Measurements from ENCODE around the gene KCNK6.

KCNK6 gene

GRCh38 chr19:38319421-38320258 is at the start of gene KCNK6:
Gene KCNK6, plus strand, starts transcription at chr19:38319845. Its CDS starts 106 bp downstream, at chr19:38319951.
- peak; percentile 41 for DNase-seq

DNA sequence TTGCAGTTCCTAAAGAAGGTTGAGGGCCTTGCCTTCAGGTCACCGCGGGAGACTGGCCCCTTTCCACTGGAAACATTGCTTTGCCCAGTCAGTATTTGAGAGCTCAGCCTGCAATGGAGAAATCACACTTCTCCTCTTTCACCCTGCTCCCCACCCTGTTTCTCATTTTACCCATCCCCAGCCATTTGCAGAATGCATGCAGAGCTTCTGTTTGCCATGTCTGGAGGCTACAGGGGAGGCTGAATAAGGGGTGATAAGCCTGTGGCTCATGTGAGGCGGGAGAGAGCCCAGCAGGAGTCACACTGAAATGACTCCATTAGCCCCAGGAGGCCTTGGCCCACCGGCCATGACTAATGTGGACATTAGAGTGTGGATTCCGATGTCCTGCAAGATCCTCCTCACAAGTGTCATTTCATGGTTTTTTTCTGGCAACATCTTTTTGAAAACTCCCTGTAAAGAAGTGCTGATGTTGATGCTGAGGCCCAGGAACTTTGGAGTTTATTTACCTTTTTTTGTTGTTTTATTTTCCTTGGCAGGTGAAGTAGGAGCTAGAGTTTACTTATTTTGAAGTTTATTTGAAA is 49.0 kb upstream of the KCNK6 start:
- no peak for DNase-seq

GRCh38 chr19:38273499-38273898 is 46.1 kb upstream of the KCNK6 start:
- DNase-seq: no peak

DNA sequence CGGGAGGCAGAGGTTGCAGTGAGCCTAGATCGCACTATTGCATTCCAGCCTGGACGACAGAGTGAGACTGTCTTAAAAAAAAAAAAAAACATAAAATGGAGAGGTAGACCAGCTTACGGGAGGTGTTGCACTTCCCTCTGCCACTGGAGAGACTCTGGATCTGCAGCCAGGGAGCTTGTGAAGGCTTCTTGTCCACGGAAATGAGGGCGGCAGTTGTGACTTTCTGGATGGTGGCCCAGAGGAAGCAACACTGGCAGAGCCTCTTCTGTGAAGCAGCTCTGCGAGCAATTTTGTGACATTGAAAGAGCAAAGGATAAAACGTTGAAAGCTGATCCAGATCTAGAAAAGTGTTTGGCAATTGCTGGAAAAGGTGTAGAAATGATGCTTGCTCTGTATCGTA is 44.9 kb upstream of the KCNK6 start:
- DNase-seq: no peak

- DNase-seq: no peak
Measured at GRCh38 chr19:38276942-38277517, 42.6 kb upstream of the KCNK6 start.

- DNase-seq: no peak
Measured at GRCh38 chr19:38277549-38277948, 42.1 kb upstream of the KCNK6 start.

GRCh38 chr19:38277969-38278680 is 41.5 kb upstream of the KCNK6 start:
- no peak for DNase-seq

- DNase-seq: no peak
Measured at GRCh38 chr19:38278751-38279150, 40.9 kb upstream of the KCNK6 start.

- DNase-seq: no peak
Measured at GRCh38 chr19:38280030-38280921, 39.4 kb upstream of the KCNK6 start.

DNA sequence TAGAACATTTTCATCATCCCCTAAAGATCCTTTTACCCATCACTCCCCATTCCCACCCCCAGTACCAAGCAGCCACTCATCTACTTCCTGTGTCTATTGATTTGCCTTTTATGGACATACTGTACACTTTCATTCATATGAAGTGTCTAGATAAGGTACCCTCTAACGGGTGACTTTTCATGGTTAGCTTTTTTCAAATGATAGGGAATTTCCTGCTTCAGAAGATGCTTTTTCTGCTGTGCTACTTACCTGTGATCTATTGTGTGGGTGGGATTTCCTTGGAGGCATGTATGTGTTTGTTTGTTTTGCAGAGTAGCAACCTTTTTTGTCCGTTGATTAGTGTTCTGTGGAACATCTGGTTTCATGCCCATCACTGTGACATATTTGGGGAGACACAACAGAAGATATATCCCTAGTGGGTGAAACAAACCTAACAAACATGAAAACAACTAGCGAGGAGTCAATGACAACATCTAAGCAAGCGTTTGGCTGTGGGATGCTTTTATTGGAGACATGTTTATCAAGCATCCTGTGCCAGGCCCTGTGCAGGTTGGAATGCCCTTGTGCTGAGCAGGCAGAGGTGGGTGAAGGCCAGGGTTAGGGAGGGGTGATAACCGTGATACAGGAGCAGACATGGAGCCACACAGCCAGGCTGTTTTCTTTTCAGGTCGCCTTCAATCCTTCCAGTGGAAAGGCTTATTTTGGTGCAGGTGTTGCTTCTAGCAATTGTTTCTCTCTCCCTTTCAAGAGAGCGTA is 37.7 kb upstream of the KCNK6 start:
- no peak for DNase-seq

DNA sequence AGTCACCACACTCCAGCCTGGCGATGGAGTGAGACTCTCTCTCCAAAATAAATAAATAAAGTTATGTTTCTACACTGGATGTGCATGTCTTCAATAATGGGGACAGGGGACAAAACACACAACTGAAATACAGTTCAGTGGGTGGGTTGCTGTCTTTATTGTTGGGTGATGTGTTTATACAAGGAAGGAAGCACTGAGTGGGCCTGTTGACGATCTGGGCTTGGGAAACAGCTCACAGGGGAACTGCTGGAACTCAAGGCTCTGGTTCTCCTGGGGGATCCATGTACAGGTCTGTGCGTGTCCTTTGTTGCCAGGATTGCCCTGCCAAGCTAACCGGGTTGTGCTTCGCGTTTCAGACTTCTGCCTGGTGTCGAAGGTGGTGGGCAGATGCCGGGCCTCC is 36.4 kb upstream of the KCNK6 start:
- DNase-seq: no peak

GRCh38 chr19:38284422-38284821 is 35.2 kb upstream of the KCNK6 start:
- DNase-seq: no peak

DNA sequence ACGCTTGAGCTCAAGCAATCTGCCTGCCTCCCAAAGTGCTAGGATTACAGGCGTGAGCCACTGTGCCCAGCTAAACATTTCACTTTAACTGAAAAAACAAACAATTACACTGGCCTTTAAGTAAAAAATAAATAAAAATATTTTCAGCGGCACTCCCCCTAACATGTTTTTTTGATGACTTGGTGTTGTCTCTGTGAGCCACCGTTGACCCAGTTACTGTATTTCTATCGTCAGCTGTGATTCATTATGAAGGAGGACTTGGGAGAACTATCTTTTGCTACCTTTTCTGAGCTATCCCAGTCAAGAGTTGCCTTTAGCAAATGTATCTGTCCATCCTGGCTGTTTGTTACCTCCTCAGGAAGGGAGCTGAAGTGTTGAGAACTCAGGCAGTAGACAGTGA is 34.1 kb upstream of the KCNK6 start:
- DNase-seq: no peak

DNA sequence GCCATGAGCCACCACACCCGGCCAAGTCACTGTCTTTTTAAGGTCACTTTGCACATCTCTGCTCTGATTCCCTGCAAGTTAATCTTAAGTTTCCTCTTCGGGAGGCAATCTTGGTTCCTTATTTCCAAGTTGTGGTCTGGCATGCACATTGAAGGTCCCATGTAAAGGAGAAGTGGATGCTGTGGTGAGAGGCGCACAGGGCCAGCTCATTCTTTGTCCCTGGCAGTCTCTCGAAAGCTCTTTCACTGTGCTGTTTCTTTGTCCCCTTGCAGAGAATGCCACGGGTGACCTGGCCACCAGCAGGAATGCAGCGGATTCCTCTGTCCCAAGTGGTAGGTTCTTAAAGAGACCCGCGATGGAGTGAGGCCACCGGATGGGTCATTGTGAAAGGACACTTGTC is 32.0 kb upstream of the KCNK6 start:
- DNase-seq: no peak

DNA sequence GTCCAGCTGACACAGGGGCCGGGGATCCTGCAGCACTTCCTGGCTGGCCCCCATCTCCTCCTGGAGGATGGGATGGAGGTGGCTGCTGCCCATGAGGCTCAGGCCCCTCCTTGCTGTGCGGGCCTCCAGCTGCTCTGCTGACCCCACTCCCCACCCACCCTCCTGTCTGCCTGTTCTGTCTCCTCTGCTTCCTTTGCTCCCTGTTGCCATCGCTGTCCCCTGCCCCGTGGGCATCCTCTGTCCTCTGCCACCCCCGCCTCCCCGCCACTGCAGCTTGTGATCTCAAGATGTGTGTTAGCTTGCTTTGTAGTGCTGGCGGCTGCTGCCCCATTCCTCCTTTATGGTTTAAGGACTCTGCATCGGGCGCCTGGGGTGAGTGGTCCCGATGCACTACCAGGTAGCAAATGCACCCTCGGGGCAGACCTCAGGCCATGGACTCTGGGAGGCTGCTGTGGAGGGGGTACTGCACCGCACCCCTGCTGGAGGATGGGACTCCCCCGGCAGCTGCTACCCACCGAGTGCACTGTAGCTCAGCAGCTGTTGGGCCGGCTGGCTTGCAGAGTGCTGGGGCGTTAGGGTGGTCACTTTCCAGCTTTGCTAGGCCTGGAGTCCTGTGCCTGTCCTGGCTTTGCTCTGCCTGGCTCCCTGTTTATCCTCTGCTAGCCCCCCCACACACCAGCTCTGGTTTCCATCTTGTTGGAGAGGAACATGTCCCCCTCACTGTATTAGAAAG is 31.4 kb upstream of the KCNK6 start:
- no peak for DNase-seq

DNA sequence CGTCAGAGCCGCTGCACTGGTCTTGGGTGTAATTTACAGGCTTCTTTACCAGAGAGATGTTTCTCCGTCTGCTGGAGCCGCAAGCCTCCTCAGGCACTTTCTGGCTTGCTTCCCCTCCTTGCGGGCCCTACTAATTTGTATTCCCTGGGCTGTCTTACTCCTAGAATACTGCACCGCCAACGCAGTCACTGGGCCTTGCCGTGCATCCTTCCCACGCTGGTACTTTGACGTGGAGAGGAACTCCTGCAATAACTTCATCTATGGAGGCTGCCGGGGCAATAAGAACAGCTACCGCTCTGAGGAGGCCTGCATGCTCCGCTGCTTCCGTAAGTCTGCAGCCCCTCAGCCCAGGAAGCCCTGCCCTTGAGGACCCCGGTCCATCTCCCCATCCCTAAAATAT is 29.7 kb upstream of the KCNK6 start:
- DNase-seq: no peak

- no peak for DNase-seq
Measured at GRCh38 chr19:38290631-38291147, 29.0 kb upstream of the KCNK6 start.

- no peak for DNase-seq
Measured at GRCh38 chr19:38291855-38292254, 27.8 kb upstream of the KCNK6 start.

DNA sequence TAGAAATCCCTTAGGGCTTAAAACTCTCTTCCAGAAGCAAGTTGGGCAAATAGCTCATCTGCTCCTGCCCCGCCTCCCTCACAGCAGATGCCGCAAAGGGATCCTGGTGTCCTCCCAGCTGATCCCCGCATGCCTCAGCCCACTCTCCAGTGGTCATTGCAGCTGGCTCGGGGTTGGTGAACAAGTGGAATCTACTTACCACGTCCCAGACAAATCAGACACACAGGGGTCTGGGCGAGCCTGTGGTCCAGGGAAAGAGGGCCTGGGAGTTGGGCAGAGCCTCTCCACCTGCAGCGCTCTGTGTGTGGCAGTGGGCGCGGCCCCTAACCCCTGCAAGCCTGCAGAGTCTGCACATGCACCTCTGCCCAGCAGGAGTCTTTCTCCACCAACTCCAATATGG is 26.4 kb upstream of the KCNK6 start:
- no peak for DNase-seq

DNA sequence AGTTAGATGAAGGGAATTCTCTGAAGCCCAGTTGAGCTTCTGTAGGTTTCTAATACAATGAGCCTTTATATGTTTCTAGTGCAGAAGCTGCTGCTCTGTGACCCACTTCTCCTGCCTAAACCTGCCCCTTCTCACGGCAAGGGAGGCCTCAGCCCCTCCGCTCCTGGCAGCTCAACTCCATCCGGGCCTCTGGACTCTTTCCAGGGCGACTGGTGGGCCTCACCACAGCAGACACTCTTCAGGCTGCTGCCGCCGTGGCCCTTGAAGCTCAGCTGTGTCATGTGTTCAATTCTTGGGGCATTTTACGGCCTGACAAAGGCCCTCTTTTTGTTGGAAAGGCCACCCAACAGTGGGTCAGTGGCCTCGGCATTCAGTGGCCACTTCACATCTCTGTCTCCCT is 25.6 kb upstream of the KCNK6 start:
- DNase-seq: no peak
